ENCODE results near the gene CFTR.

The CFTR gene

GRCh38 chr7:117588352-117588794, 108.5 kb downstream of the CFTR start:
- DNase-seq (ENCODE audit: low read depth) = no peak

- no peak for DNase-seq (ENCODE audit: low read depth)
Measured at GRCh38 chr7:117590191-117590590, 110.4 kb downstream of the CFTR start.

DNA sequence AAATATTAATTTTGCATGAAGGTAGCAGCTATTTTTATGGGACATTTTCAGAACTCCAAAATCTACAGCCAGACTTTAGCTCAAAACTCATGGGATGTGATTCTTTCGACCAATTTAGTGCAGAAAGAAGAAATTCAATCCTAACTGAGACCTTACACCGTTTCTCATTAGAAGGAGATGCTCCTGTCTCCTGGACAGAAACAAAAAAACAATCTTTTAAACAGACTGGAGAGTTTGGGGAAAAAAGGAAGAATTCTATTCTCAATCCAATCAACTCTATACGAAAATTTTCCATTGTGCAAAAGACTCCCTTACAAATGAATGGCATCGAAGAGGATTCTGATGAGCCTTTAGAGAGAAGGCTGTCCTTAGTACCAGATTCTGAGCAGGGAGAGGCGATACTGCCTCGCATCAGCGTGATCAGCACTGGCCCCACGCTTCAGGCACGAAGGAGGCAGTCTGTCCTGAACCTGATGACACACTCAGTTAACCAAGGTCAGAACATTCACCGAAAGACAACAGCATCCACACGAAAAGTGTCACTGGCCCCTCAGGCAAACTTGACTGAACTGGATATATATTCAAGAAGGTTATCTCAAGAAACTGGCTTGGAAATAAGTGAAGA, 112.3 kb downstream of the CFTR start:
- no peak for DNase-seq (ENCODE audit: low read depth)

- no peak for DNase-seq (ENCODE audit: low read depth)
Measured at GRCh38 chr7:117596134-117596533, 116.3 kb downstream of the CFTR start.

- no peak for DNase-seq (ENCODE audit: low read depth)
Measured at GRCh38 chr7:117597755-117598154, 117.9 kb downstream of the CFTR start.

GRCh38 chr7:117600911-117601310, 121.1 kb downstream of the CFTR start:
- no peak for DNase-seq (ENCODE audit: low read depth)

DNA sequence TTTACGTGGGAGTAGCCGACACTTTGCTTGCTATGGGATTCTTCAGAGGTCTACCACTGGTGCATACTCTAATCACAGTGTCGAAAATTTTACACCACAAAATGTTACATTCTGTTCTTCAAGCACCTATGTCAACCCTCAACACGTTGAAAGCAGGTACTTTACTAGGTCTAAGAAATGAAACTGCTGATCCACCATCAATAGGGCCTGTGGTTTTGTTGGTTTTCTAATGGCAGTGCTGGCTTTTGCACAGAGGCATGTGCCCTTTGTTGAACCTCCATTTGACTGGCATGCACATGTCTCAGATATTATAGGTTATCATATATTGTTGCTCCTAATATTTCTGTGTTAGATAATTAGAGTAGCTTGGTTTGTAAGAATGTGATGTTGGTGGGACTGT, 123.8 kb downstream of the CFTR start:
- no peak for DNase-seq (ENCODE audit: low read depth)

GRCh38 chr7:117605712-117606111, 125.9 kb downstream of the CFTR start:
- DNase-seq (ENCODE audit: low read depth) = no peak

DNA sequence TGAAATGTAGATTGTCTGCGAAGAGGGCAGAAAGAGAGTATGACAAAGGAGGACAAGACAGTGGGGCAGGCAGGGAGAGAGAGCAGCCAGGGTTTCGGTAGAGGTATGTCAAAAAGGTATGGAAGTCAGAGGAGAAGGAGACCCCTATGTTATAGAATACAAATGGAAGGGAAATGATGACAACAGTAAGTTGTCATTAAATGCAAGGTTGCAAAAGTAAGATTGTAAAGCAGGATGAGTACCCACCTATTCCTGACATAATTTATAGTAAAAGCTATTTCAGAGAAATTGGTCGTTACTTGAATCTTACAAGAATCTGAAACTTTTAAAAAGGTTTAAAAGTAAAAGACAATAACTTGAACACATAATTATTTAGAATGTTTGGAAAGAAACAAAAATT, 126.3 kb downstream of the CFTR start:
- DNase-seq (ENCODE audit: low read depth) = no peak

GRCh38 chr7:117610396-117610795, 130.6 kb downstream of the CFTR start:
- DNase-seq (ENCODE audit: low read depth) = no peak

- no peak for DNase-seq (ENCODE audit: low read depth)
Measured at GRCh38 chr7:117612637-117613036, 132.8 kb downstream of the CFTR start.

DNA sequence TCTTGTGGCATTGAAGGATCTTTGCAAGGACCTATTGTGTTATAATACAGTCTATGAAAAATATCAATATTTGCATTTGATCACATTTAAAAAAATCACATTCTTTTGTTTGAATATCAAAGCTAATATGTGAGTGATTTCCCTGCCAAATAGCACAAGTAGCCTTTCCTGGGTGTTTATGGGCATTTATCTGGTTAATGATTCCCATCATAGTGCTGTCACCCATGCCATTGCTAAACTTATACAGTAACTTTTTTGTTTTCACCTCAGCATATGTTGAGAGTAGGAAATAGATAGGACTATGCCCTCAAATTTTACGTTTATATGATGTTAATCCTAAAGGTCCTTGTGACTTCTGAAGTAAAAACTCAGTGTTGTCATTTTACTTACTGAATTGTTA, 136.9 kb downstream of the CFTR start:
- no peak for DNase-seq (ENCODE audit: low read depth)

GRCh38 chr7:117619681-117620080, 139.9 kb downstream of the CFTR start:
- DNase-seq (ENCODE audit: low read depth) = no peak

DNA sequence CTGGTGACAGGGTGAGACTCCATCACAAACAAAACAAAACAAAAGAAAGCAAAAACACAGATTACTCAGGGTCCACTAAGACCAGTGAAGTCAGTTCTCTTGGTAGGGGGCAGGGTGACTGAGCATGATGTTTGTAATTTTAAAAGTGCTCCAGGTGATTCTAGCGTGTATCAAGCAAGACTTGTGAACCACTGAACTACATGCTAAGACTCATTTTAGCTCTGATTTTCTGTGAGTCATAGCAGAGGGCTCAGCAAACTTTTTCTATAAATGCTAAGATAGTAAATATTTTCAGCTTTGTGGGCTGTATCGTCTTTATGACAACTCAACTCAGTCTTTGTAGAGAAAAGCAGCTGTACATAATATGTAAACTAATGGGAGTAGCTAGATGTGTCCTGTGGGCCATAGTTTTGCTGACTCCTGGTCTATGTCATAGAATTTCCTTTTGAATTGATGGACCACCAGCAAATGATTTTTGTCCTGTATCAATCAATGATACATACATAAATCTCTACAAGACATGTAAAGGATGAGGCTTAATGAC, 141.3 kb downstream of the CFTR start:
- no peak for DNase-seq (ENCODE audit: low read depth)

DNA sequence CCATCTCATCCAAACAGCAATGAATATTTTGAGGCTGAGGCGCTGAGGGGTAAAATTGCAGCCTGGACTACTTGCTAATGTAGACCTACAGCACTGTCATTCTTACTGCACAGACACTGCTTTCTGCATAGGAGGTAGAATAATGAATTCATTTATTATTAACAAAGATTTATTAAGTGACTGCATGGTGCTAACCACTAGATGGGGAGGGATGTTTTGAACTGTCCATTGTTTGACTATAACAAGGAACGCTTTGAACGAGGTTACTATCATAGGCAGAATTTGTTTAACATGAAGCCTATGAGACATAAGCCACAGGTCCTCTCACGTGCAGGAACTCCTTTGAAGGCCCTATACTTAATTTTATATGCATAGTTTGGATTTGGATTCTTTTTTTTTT, 143.8 kb downstream of the CFTR start:
- DNase-seq (ENCODE audit: low read depth) = no peak

DNA sequence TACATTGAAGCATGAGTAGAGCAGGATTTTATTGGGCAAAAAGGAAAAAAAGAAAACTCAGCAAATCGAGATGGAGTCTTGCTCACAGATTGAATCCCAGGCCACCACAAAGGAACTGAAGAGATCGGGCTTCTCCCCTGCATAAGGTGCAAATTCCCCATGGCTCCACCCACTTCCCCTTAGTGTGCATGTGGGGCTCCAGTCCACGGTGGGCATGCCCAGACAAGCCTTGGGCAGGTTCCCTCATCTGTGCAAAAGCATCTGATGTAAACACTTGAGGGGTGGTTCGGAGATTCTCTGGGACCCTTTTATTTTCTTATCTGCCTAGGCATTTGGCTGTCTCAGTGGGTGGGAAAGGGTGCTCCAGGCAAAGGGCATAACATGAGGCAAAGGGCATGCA, 150.7 kb downstream of the CFTR start:
- no peak for DNase-seq (ENCODE audit: low read depth)

- DNase-seq (ENCODE audit: low read depth) = no peak
Measured at GRCh38 chr7:117630907-117631564, 151.2 kb downstream of the CFTR start.

DNA sequence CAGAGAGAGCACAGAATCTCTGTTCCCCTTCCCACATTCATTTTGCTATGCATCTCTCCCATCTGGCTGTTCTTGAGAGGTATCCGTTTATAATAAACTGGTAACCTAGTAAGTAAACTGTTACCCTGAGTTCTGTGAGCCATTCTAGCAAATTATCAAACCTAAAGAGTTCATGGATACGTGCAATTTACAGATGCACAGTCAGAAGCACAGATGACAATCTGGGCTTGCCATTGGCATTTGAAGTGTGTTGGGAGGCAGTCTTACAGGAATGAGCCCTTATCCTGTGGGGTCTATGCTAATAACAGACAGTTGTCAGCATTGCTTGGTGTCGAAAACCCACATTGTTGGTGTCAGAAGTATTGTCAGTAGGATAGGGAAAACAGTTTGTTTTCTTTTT, 151.8 kb downstream of the CFTR start:
- DNase-seq (ENCODE audit: low read depth) = no peak

DNA sequence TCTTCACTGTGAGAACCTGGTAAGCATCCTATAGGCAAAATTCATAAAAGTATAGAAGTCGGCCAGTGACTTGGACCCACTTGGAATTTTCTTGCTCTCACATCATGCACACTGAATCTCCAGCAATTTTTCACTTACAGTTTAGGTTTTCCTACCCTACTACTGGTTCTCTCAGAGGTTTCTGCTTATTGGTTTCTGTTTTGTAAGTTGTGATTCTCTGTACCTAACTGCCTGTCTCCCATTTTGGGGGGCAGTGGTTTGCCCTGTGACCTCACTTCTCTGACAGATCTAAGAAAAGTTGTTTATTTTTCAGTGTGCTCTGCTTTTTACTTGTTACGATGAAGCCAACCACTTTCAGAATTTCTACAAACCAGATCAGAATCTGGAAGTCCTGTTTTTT, 158.1 kb downstream of the CFTR start:
- no peak for DNase-seq (ENCODE audit: low read depth)

DNA sequence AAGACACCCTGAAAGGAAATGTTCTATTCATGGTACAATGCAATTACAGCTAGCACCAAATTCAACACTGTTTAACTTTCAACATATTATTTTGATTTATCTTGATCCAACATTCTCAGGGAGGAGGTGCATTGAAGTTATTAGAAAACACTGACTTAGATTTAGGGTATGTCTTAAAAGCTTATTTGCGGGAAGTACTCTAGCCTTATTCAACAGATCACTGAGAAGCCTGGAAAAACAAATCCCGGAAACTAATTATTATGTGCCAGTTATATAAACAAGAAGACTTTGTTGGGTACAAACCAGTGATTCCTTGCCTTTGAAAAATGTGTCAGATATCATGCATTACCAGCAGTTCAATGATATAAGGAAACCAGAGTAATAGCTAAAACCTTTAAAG, 160.1 kb downstream of the CFTR start:
- no peak for DNase-seq (ENCODE audit: low read depth)

DNA sequence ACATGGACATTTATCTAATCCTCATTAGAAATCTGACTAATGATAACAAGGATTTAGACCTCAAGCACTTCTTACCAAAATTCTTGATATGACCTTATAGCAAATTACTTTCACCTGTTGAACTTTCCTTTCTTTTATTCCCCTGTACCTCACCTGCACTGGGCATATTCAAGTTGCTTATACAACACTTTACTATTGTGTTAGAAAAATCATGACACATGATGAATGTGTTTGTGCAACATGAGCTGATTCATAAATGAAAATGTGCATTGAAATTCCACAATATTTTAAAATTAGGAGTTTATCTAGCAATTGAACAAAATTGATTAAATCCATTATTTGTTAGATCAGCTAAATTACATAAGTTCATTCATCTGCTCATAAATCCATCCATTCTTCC, 160.6 kb downstream of the CFTR start:
- no peak for DNase-seq (ENCODE audit: low read depth)

DNA sequence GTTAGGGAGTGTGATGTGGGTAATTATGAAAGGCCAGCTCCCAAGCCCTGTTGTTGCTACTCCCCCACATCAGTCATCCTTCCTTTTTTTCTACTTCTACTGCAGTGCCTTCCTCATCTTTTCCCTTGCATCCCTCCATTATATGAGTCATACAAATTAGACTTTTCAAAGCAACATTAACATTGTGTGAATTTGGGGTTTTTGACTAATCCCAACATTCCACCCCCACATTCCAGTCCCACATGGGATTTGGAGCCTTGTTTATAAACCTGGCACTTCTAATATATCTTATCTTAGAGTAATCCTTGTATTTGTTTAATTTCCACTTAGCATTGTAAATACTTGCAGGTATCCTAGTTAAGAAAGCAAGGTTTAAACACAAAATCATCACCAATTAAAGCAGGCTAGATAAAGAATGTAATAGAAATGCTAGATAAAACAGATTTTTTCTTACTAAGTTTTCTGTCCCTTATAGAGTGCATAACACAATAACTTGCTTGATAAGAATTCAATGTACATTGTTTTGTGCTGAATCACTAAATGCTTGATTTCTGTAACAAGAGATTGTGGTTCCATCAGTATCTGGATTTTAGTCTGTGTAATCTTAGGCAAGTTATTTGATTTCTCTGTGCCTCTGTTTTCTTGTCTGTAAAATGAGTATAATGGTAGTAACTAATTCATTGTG, 165.8 kb downstream of the CFTR start:
- no peak for DNase-seq (ENCODE audit: low read depth)

DNA sequence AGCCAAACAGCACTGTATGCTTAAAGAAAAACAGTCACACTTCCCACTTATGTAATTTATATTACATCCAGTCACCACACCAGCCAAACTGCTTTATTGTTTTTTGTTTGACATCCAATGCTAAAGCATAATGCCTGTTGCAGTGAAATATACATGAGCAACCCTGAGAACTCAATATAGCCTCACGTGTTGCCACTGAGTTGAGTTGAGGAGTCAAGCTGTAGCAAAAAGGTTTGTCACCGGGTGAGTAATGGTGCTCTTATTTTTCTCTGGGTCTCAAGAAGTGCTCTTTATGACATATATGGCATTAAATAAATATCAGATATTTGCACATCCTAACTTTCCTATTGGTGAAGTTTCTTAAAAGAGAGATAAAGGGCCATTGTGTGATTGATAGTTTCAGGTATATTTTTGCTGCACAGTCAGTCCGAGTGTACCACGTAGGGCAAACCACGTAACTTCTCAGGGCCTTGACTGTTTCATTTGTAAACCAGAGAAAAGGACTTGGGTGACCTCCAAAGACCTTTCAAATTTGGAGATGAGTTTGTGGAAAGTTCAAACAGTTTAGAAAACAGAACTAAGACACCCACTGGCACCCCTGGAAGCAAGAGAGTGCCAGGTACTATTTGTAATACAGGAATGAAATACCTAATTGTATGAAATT, 168.5 kb downstream of the CFTR start:
- no peak for DNase-seq (ENCODE audit: low read depth)
